ENCODE measurements around the gene ASB4.

The ASB4 gene

DNA sequence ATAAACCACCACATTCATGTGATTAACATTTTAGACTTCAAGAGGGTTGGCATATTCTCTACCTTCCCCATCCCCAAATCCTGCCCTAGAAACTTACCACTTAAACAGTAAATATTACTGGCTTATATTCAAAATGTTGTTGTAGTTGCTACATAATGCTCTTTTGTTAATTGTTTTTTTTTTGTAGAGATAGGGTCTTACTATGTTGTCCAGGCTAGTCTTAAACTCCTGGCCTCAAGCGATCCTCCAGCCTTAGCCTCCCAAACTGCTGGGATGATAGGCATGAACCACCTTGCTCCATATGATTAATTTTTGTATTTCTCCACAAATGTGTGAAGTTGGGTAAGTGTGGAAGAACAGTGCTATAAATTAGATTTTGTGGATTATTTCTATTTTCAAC lies 104.0 kb downstream of the ASB4 start:
- no peaks in the 10 kb centered on the region for H3F3A ChIP-seq (ENCODE audit: insufficient read depth)
- no peaks in the 10 kb centered on the region for H3K36me3 ChIP-seq (ENCODE audit: low read length)
- H3K27ac ChIP-seq (ENCODE audit: low read depth, low read length), result no peak overlapping the region
- no peaks in the 10 kb centered on the region for H3K9me2 ChIP-seq (replicated peaks; ENCODE audit: insufficient read depth, low read length)
- H3K27me3 ChIP-seq (ENCODE audit: low read length), result no peaks in the 10 kb centered on the region
- no peak overlapping the region for H3K4me3 ChIP-seq (ENCODE audit: insufficient read depth, low read length, poor library complexity, severe bottlenecking)
- no peaks in the 10 kb centered on the region for H4K20me1 ChIP-seq (ENCODE audit: low read depth, low read length)
- H3K4me2 ChIP-seq (ENCODE audit: low read depth, low read length, poor library complexity, severe bottlenecking), result no peak overlapping the region
- no peak for TF ChIP-seq EZH2phosphoT487 (conservative IDR thresholded peaks at IDR 0.05; ENCODE audit: low read length)
- TF ChIP-seq, protein P1, sequence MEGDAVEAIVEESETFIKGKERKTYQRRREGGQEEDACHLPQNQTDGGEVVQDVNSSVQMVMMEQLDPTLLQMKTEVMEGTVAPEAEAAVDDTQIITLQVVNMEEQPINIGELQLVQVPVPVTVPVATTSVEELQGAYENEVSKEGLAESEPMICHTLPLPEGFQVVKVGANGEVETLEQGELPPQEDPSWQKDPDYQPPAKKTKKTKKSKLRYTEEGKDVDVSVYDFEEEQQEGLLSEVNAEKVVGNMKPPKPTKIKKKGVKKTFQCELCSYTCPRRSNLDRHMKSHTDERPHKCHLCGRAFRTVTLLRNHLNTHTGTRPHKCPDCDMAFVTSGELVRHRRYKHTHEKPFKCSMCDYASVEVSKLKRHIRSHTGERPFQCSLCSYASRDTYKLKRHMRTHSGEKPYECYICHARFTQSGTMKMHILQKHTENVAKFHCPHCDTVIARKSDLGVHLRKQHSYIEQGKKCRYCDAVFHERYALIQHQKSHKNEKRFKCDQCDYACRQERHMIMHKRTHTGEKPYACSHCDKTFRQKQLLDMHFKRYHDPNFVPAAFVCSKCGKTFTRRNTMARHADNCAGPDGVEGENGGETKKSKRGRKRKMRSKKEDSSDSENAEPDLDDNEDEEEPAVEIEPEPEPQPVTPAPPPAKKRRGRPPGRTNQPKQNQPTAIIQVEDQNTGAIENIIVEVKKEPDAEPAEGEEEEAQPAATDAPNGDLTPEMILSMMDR (IDR thresholded peaks at IDR 0.05; ENCODE audit: insufficient read depth, low read length, poor library complexity, severe bottlenecking), result no peak
- H3K9me3 ChIP-seq (ENCODE audit: insufficient read depth, low read length), result no peaks in the 10 kb centered on the region
- no peak overlapping the region for H3K9ac ChIP-seq (ENCODE audit: low read length)
- no peak overlapping the region for H2AFZ ChIP-seq (ENCODE audit: low read depth, low read length, severe bottlenecking)
- no peaks in the 10 kb centered on the region for H3K79me2 ChIP-seq (ENCODE audit: insufficient read depth, low read length)
